H9 (cell line): ENCODE results near the gene MICA. TPM values are rescaled to one million over a fixed set of nuclear protein-coding genes. Genes with fewer than 3 reads are reported as not detected.

ENCODE experiments used
- DNase-seq: peaks from one replicate; pipeline ENCODE4 v3.0.0-alpha.2; 2017
- H2AFZ ChIP-seq: one replicate; pipeline ENCODE4 v1.6.1; 2013; ENCODE audit warnings: mild to moderate bottlenecking, low read length, control low read depth, moderate library complexity
- H2AK5ac ChIP-seq: 2 replicates; pipeline ENCODE4 v1.6.1; 2013; ENCODE audit warnings: low read length, control low read depth, mixed read lengths; ENCODE audit not compliant: insufficient read length
- H2BK120ac ChIP-seq: one replicate; pipeline ENCODE4 v1.6.1; 2013; ENCODE audit warnings: low read depth, mild to moderate bottlenecking, low read length, control low read depth, inconsistent platforms; ENCODE audit not compliant: poor library complexity, severe bottlenecking
- H2BK12ac ChIP-seq: 2 replicates; pipeline ENCODE4 v1.6.1; 2013; ENCODE audit warnings: low read length, control low read depth, mixed read lengths, low read depth; ENCODE audit not compliant: insufficient read length
- H2BK15ac ChIP-seq: 2 replicates; pipeline ENCODE4 v1.6.1; 2013; ENCODE audit warnings: low read depth, low read length, control low read depth
- H2BK20ac ChIP-seq: one replicate; pipeline ENCODE4 v1.6.1; 2013; ENCODE audit warnings: low read depth, mild to moderate bottlenecking, low read length, control low read depth, inconsistent platforms; ENCODE audit not compliant: poor library complexity, severe bottlenecking
- H2BK5ac ChIP-seq: 2 replicates; pipeline ENCODE4 v1.6.1; 2013; ENCODE audit warnings: low read length, control low read depth, mixed read lengths; ENCODE audit not compliant: insufficient read length
- H3K14ac ChIP-seq: 2 replicates; pipeline ENCODE4 v1.6.1; 2013; ENCODE audit warnings: low read length, control low read depth; ENCODE audit not compliant: insufficient read depth
- H3K18ac ChIP-seq: 2 replicates; pipeline ENCODE4 v1.6.1; 2013; ENCODE audit warnings: low read depth, mild to moderate bottlenecking, mixed read lengths, low read length, control low read depth; ENCODE audit not compliant: insufficient read length
- H3K23ac ChIP-seq: 2 replicates; pipeline ENCODE4 v1.6.1; 2013; ENCODE audit warnings: low read length, control low read depth, mixed read lengths, low read depth; ENCODE audit not compliant: insufficient read length
- H3K23me2 ChIP-seq: 2 replicates; pipeline ENCODE4 v1.6.1; 2013; ENCODE audit warnings: low read depth, mild to moderate bottlenecking, mixed read lengths, low read length, control low read depth; ENCODE audit not compliant: insufficient read length, poor library complexity, severe bottlenecking
- H3K27ac ChIP-seq: 2 replicates; pipeline ENCODE4 v1.5.1; 2013; ENCODE audit warnings: low read length, control low read depth, mixed read lengths, low read depth; ENCODE audit not compliant: insufficient read length
- H3K27me3 ChIP-seq: 2 replicates; pipeline ENCODE4 v1.6.1; 2013; ENCODE audit warnings: low read length, control low read depth, inconsistent platforms; ENCODE audit not compliant: insufficient read depth
- H3K4ac ChIP-seq: 2 replicates; pipeline ENCODE4 v1.6.1; 2013; ENCODE audit warnings: low read depth, mild to moderate bottlenecking, control low read depth, inconsistent platforms, low read length, moderate library complexity
- H3K4me1 ChIP-seq: 2 replicates; pipeline ENCODE4 v1.6.1; 2013; ENCODE audit warnings: low read length, control low read depth, inconsistent platforms; ENCODE audit not compliant: insufficient read depth
- H3K4me2 ChIP-seq: 2 replicates; pipeline ENCODE4 v1.6.1; 2013; ENCODE audit warnings: low read length, control low read depth, mixed read lengths; ENCODE audit not compliant: insufficient read length, insufficient read depth
- H3K56ac ChIP-seq: 2 replicates; pipeline ENCODE4 v1.6.1; 2013; ENCODE audit warnings: low read depth, mild to moderate bottlenecking, mixed read lengths, low read length, control low read depth; ENCODE audit not compliant: insufficient read length
- H3K79me1 ChIP-seq: 2 replicates; pipeline ENCODE4 v1.6.1; 2013; ENCODE audit warnings: low read depth, mild to moderate bottlenecking, moderate library complexity, low read length, control low read depth, inconsistent platforms; ENCODE audit not compliant: insufficient read depth, poor library complexity, severe bottlenecking
- H3K79me2 ChIP-seq: 2 replicates; pipeline ENCODE4 v1.6.1; 2013; ENCODE audit warnings: low read length, control low read depth, inconsistent platforms; ENCODE audit not compliant: insufficient read depth
- H3K9ac ChIP-seq: 2 replicates; pipeline ENCODE4 v1.6.1; 2013; ENCODE audit warnings: low read length, control low read depth, mixed read lengths; ENCODE audit not compliant: insufficient read length; ENCODE audit errors: extremely low read depth
- H3K9me3 ChIP-seq: one replicate; pipeline ENCODE4 v1.6.1; 2013; ENCODE audit warnings: low read depth, low read length, inconsistent platforms; ENCODE audit not compliant: control insufficient read depth
- H3T11ph ChIP-seq: one replicate; pipeline ENCODE4 v1.6.1; 2013; ENCODE audit warnings: mild to moderate bottlenecking, low read length, control low read depth, inconsistent platforms
- H4K20me1 ChIP-seq: one replicate; pipeline ENCODE4 v1.6.1; 2013; ENCODE audit not compliant: control insufficient read depth, insufficient read length, insufficient read depth
- H4K5ac ChIP-seq: 2 replicates; pipeline ENCODE4 v1.6.1; 2013; ENCODE audit warnings: low read depth, mild to moderate bottlenecking, mixed read lengths, low read length, control low read depth; ENCODE audit not compliant: insufficient read length
- H4K8ac ChIP-seq: replicated peaks from 2 replicates; pipeline ENCODE4 v1.6.1; 2013; ENCODE audit warnings: low read length, control low read depth, mixed read lengths, low read depth; ENCODE audit not compliant: insufficient read length
- H4K91ac ChIP-seq: 2 replicates; pipeline ENCODE4 v1.6.1; 2013; ENCODE audit warnings: low read depth, mild to moderate bottlenecking, moderate library complexity, mixed read lengths, low read length, control low read depth; ENCODE audit not compliant: insufficient read length
- H3K27ac Mint-ChIP-seq, 3 experiments: 2 replicates in 2 of 3; 3 replicates in 1 of 3; pipeline ENCODE4 v1.8.0; 2020 to 2021; ENCODE audit warnings: mixed read lengths in 3 of 3, mild to moderate bottlenecking in 1 of 3, moderate library complexity in 1 of 3
- H3K27me3 Mint-ChIP-seq: 2 replicates; pipeline ENCODE4 v1.8.0; 2021; ENCODE audit warnings: low read depth, mild to moderate bottlenecking, moderate library complexity, mixed read lengths
- H3K36me3 Mint-ChIP-seq, 3 experiments: 2 replicates in 2 of 3; 3 replicates in 1 of 3; pipeline ENCODE4 v1.8.0; 2020 to 2021; ENCODE audit warnings: low read depth in 3 of 3, mixed read lengths in 3 of 3; ENCODE audit not compliant: insufficient read depth in 1 of 3
- H3K4me1 Mint-ChIP-seq, 2 experiments: 2 replicates each; pipeline ENCODE4 v1.8.0; 2020; ENCODE audit warnings: mixed read lengths in 2 of 2
- H3K4me3 Mint-ChIP-seq, 2 experiments: 2 replicates in 1 of 2; 3 replicates in 1 of 2; pipeline ENCODE4 v1.8.0; 2020 to 2021; ENCODE audit warnings: mild to moderate bottlenecking in 2 of 2, mixed read lengths in 2 of 2, moderate library complexity in 1 of 2
- H3K9me3 Mint-ChIP-seq, 2 experiments: 2 replicates in 1 of 2; 3 replicates in 1 of 2; pipeline ENCODE4 v1.8.0; 2020; ENCODE audit warnings: mild to moderate bottlenecking in 2 of 2, mixed read lengths in 2 of 2, moderate library complexity in 1 of 2
- CTCF ChIP-seq: fragments of 200-600 bp; sonication (generic); conservative IDR thresholded peaks from 3 replicates; pipeline ENCODE4 v1.8.0; 2021; ENCODE audit warnings: antibody characterized with exemption, mild to moderate bottlenecking
- WGBS: extraction: QIAGEN DNeasy Blood & Tissue Kit; methylation state at CpG from one replicate; pipeline ENCODE4 v1.1.7; 2013; ENCODE audit warnings: missing lambda C conversion rate, low lambda C conversion rate, mixed read lengths; ENCODE audit not compliant: insufficient read length; ENCODE audit errors: extremely low coverage; 5-methylcytosine and 5-hydroxymethylcytosine counted together
- total RNA-seq: library from RNA; stranded (reverse); gene quantifications from 2 replicates; pipeline ENCODE4 v1.2.1, GENCODE V29; 2021

Gene MICA
- total RNA-seq, 1 experiment from 2014 or later, result 8.5 TPM

GRCh38 chr6:31379850-31380249 is 23.5 kb upstream of the MICA start:
- Histone ChIP-seq H3K4ac (no peak overlapping the region), H3K27me3 (no peaks in the 10 kb centered on the region), H3K4me1 (no peaks in the 10 kb centered on the region), H2BK120ac (no peak overlapping the region), H3K79me2 (no peaks in the 10 kb centered on the region), H4K91ac (no peak overlapping the region), H3K56ac (no peak overlapping the region), H3K9me3 (no peaks in the 10 kb centered on the region), H3K79me1 (no peaks in the 10 kb centered on the region), H4K5ac (no peak overlapping the region), H3K23me2 (no peaks in the 10 kb centered on the region), H2BK20ac (no peak overlapping the region), H3K18ac (no peak overlapping the region), H4K20me1 (no peaks in the 10 kb centered on the region), H3T11ph (no peak overlapping the region), H3K9ac (no peak overlapping the region), H2BK12ac (no peak overlapping the region), H3K23ac (no peak overlapping the region), H3K27ac (no peak overlapping the region), H2AK5ac (no peak overlapping the region), H2BK5ac (no peak overlapping the region), H3K14ac (no peak overlapping the region), H2BK15ac (no peak overlapping the region), H3K4me2 (no peak overlapping the region), H2AFZ (no peak overlapping the region), H4K8ac (no peak overlapping the region)
- Mint-ChIP-seq H3K4me3 (no peak overlapping the region; a peak in 1 of 5 replicates), H3K27me3 (peaks cover 5% of the 10 kb centered on the region), H3K9me3 (no peaks in the 10 kb centered on the region), H3K27ac (no peak overlapping the region), H3K4me1 (no peaks in the 10 kb centered on the region), H3K36me3 (no peaks in the 10 kb centered on the region)
- no peak for TF ChIP-seq CTCF
- WGBS, result no CpG with 5 or more reads among the region's 10 CpGs
- no peak for DNase-seq
